Muscle layer of duodenum (tissue), 2 donors: ENCODE data around the gene LILRA6.
"Not testable (repeated sequence)": the region's sequence is repeated elsewhere in the genome, so short reads cannot be mapped to it uniquely, and the experiment has no call there.

ENCODE experiments used
- H3K27ac ChIP-seq: one replicate; pipeline ENCODE4 v1.7.0; 2013; ENCODE audit warnings: mild to moderate bottlenecking, low read length
- H3K27me3 ChIP-seq: one replicate; pipeline ENCODE4 v1.7.0; 2013; ENCODE audit warnings: low read depth, mild to moderate bottlenecking, control low read depth, low read length
- H3K36me3 ChIP-seq, 2 donors: one replicate each; pipeline ENCODE4 v1.7.0; 2013; ENCODE audit warnings: low read length in 2 of 2, control low read depth in 1 of 2, mild to moderate bottlenecking in 1 of 2; ENCODE audit not compliant: insufficient read depth in 2 of 2, control insufficient read depth in 1 of 2
- H3K4me1 ChIP-seq, 2 donors: one replicate each; pipeline ENCODE4 v1.7.0; 2013; ENCODE audit warnings: low read length in 2 of 2, mild to moderate bottlenecking in 2 of 2, control low read depth in 1 of 2, moderate library complexity in 1 of 2; ENCODE audit not compliant: insufficient read depth in 2 of 2, control insufficient read depth in 1 of 2
- H3K4me3 ChIP-seq, 2 donors: one replicate each; pipeline ENCODE4 v1.7.0; 2013; ENCODE audit warnings: low read length in 2 of 2, low read depth in 1 of 2, mild to moderate bottlenecking in 1 of 2
- H3K9me3 ChIP-seq, 2 donors: one replicate each; pipeline ENCODE4 v1.7.0; 2013; ENCODE audit warnings: low read length in 2 of 2, control low read depth in 1 of 2, mild to moderate bottlenecking in 1 of 2; ENCODE audit not compliant: control insufficient read depth in 1 of 2
- donor health status: healthy.

LILRA6 gene

DNA sequence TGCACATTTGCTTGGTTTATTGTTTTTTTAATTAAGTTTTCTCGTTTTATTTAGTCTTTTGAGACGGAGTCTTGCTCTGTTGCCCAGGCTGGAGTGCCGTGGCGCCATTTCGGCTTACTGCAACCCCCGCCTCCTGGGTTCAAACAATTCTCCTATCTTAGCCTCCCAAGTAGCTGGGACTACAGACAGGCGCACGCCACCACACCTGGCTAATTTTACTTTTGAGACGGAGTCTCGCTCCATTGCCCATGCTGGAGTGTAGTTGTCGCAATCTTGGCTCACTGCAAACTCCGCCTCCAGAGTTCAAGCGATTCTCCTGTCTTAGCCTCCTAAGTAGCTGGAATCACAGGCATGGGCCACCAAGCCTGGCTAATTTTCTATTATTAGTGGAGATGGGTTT lies 40.6 kb downstream of the LILRA6 start:
- H3K27ac ChIP-seq, result peak overlapping the region; percentile 96

DNA sequence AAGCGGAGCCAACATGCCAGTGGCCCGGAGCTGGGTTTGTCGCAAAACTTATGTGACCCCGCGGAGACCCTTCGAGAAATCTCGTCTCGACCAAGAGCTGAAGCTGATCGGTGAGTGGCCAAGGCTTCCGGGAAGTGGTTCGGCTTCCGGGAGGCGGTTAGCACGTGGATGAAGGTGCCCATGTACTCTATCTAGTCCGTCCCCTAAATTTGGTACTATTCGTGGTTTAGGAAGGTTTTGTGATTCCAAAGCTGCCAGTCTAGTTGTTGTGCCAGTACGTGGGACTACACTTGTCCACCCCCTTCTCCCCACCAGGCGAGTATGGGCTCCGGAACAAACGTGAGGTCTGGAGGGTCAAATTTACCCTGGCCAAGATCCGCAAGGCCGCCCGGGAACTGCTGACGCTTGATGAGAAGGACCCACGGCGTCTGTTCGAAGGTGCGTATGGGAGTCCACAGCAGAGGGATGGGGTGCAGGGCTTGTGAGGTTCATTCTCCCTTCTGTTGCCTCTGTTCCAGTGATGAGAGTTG lies 41.4 kb downstream of the LILRA6 start:
- peaks cover 43 to 47% of the 10 kb centered on the region in 2 donors for H3K36me3 ChIP-seq
- peaks cover 18 to 49% of the 10 kb centered on the region in 2 donors for H3K4me1 ChIP-seq

More for the DNA sequence above, 40.6 kb downstream of the LILRA6 start:
- peaks cover 18 to 51% of the 10 kb centered on the region in 2 donors for H3K4me1 ChIP-seq
- H3K27me3 ChIP-seq, result no peaks in the 10 kb centered on the region
- peaks cover 51 to 54% of the 10 kb centered on the region in 2 donors for H3K36me3 ChIP-seq
- peak overlapping the region; percentile 83 to 92 for H3K4me3 ChIP-seq
- no peaks in the 10 kb centered on the region for H3K9me3 ChIP-seq

DNA sequence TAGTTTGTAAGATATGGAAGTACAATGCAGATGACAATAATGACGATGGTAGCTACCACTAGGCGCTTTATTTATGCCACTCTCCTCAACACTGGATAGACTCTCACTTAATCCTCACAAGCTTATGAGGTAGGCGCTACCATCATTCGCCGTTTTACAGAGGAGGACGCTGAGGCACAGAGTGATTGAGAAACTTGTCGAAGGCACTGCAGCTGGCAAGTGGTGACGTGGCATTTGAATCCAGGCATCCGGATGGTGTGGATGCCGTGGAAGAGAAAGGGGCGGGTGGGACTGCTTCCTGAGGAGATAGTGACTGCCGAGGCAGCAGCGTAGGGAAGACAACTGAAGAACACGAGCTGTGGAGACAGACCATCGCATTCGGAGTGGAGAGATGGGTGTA lies 43.2 kb downstream of the LILRA6 start:
- Histone ChIP-seq H3K36me3 (peaks cover 26 to 32% of the 10 kb centered on the region in 2 donors), H3K4me3 (no peak overlapping the region), H3K9me3 (no peaks in the 10 kb centered on the region), H3K27ac (no peak overlapping the region), H3K27me3 (no peaks in the 10 kb centered on the region), H3K4me1 (peaks cover 18 to 36% of the 10 kb centered on the region in 2 donors)

More for the DNA sequence above, 41.4 kb downstream of the LILRA6 start:
- Histone ChIP-seq H3K4me3 (peak overlapping the region; percentile 83 to 92), H3K27ac (peak overlapping the region; percentile 96), H3K27me3 (no peaks in the 10 kb centered on the region), H3K9me3 (no peaks in the 10 kb centered on the region)

DNA sequence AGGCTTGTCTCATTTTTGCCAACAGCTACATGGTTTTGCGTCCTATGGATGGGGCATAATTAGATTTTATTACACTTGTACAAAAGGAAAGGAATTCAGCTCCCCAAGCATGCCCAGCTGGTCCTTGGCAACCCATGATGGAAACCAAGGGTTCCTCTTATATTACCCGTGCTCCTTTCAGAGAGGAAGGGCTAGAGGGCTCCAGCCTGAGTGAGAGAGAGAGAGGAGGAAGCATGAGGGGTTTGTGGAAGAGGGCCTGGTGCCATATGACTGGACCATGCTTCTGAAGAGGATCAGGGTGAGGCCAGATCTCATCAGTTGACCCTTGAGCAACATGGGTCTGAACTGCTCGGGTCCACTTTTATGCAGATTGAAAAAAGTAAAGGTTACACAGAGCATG lies 45.5 kb downstream of the LILRA6 start:
- H3K27ac ChIP-seq, result no peak overlapping the region
- H3K4me1 ChIP-seq, result peaks cover 6 to 20% of the 10 kb centered on the region in 2 donors

DNA sequence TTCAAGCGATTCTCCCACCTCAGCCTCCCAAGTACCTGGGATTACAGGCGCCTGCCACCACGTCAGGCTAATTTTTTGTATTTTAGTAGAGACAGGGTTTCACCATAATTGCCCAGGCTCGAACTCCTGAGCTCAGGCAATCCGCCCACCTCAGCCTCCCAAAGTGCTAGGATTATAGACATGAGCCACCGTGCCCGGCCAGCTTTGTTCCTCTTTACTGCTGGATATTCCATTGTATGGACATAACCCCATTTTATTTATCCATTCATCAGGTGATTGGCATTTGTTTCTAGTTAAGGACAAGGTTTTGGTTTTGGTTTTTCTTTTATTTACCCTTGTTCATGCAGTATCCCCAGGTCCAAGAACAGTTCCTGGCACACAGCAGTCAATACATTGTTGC lies 46.1 kb downstream of the LILRA6 start:
- no peak overlapping the region for H3K4me3 ChIP-seq
- peaks cover 3 to 20% of the 10 kb centered on the region in 2 donors for H3K4me1 ChIP-seq
- H3K36me3 ChIP-seq, result peaks cover 11 to 21% of the 10 kb centered on the region in 2 donors
- no peaks in the 10 kb centered on the region for H3K27me3 ChIP-seq
- H3K27ac ChIP-seq, result no peak overlapping the region
- no peaks in the 10 kb centered on the region for H3K9me3 ChIP-seq

More for the DNA sequence above, 45.5 kb downstream of the LILRA6 start:
- Histone ChIP-seq H3K9me3 (no peaks in the 10 kb centered on the region), H3K4me3 (no peak overlapping the region), H3K36me3 (peaks cover 16 to 22% of the 10 kb centered on the region in 2 donors), H3K27me3 (no peaks in the 10 kb centered on the region)

DNA sequence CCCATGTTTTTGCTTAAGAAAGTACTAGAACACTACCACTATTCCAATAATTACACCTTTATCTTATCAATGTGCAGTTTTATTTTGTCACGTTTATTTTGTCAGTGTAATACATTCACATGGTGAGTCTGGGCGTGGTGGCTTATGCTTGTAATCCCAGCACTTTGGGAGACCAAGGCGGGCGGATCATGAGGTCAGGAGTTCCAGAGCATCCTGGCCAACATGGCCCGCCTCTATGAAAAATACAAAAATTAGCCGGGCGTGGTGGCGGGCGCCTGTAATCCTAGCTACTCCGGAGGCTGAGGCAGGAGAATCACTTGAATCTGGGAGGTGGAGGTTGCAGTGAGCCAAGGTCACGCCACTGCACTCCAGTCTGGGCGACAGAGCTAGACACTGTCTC lies 48.1 kb downstream of the LILRA6 start:
- peaks cover 3 to 13% of the 10 kb centered on the region in 2 donors for H3K4me1 ChIP-seq
- H3K27ac ChIP-seq, H3K9me3 ChIP-seq, H3K27me3 ChIP-seq, H3K4me3 ChIP-seq: not testable (repeated sequence)
- peaks cover 7 to 23% of the 10 kb centered on the region in 2 donors for H3K36me3 ChIP-seq

DNA sequence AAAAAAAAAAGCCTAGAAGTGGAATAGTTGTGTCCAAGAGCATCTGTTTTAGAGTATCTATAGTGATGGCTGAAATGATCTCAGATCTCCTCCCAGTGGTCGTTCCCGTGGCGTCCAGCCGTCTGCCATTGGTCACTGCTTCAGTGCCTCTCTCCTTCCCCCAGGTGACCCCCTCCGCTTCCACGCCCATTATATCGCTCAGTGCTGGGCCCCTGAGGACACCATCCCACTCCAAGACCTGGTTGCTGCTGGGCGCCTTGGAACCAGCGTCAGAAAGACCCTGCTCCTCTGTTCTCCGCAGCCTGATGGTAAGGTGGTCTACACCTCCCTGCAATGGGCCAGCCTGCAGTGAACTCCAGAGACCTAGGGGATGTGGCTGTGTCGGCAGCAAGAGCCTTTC lies 49.6 kb downstream of the LILRA6 start:
- peaks cover 7 to 23% of the 10 kb centered on the region in 2 donors for H3K36me3 ChIP-seq
- peaks cover 8 to 24% of the 10 kb centered on the region in 2 donors for H3K4me1 ChIP-seq
- H3K27ac ChIP-seq, result no peak overlapping the region
- H3K4me3 ChIP-seq, result no peak overlapping the region
- no peaks in the 10 kb centered on the region for H3K27me3 ChIP-seq
- no peaks in the 10 kb centered on the region for H3K9me3 ChIP-seq

DNA sequence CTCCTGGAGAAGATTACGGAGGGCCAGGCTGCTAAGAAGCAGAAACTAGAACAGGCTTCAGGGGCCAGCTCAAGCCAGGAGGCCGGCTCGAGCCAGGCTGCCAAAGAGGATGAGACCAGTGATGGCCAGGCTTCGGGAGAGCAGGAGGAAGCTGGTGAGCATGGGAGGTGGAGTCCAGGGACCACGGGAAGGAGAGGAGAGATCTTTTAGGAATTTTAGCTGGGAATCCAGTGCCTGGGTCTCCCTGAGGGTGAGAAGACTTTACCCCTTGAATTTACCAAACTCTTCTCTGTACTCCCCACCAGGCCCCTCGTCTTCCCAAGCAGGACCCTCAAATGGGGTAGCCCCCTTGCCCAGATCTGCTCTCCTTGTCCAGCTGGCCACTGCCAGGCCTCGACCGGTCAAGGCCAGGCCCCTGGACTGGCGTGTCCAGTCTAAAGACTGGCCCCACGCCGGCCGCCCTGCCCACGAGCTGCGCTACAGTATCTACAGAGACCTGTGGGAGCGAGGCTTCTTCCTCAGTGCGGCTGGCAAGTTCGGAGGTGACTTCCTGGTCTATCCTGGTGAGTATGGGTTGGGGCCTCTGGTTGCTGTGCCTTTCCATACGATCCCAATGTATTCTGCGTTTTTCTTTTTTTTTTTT lies 50.7 kb downstream of the LILRA6 start:
- Histone ChIP-seq H3K36me3 (peaks cover 11 to 23% of the 10 kb centered on the region in 2 donors), H3K9me3 (no peaks in the 10 kb centered on the region), H3K27me3 (no peaks in the 10 kb centered on the region), H3K4me3 (peak overlapping the region; percentile 76 to 90), H3K4me1 (peaks cover 8 to 25% of the 10 kb centered on the region in 2 donors), H3K27ac (peak overlapping the region; percentile 96)

DNA sequence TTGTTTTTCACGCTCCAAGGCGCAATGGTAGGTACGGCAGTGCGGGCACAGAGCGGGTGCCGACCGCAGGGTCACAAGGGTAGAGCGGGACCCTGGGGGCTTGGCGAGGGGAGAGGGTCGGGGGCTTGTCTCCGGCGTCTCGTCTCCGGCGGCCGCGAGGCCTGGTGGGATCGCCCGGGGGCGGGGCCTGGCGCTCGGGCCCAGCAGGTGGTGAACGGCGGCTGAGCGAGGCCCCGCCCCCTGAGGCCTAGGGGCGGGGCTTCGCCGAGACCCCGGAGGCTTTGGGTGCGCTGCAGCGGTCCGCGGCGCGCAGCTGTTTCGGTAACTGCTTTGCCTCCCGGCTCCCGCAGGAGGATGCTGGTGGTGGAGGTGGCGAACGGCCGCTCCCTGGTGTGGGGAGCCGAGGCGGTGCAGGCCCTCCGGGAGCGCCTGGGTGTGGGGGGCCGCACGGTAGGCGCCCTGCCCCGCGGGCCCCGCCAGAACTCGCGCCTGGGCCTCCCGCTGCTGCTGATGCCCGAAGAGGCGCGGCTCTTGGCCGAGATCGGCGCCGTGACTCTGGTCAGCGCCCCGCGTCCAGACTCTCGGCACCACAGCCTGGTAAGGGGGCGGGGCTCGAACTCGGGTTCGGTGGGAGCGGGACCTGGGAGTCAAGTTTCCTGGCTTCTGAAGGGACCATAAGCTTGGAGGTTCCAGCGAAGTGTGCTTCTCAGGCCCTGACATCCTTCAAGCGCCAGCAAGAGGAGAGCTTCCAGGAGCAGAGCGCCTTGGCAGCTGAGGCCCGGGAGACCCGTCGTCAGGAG lies 51.4 kb downstream of the LILRA6 start, which contains the start of gene TSEN34:
Gene TSEN34, plus strand, starts transcription at position 298 of the 800 bp plus-strand sequence. Its CDS starts 57 bp downstream, at position 355.
- H3K27me3 ChIP-seq, result no peaks in the 10 kb centered on the region
- H3K4me3 ChIP-seq, result peak within 1 kb of the TSS; percentile 76 to 90
- no peaks in the 10 kb centered on the region for H3K9me3 ChIP-seq
- H3K36me3 ChIP-seq, result peaks cover 16 to 23% of the 10 kb centered on the region in 2 donors
- H3K27ac ChIP-seq, result peak within 1 kb of the TSS; percentile 96
- H3K4me1 ChIP-seq, result peaks cover 8 to 25% of the 10 kb centered on the region in 2 donors

DNA sequence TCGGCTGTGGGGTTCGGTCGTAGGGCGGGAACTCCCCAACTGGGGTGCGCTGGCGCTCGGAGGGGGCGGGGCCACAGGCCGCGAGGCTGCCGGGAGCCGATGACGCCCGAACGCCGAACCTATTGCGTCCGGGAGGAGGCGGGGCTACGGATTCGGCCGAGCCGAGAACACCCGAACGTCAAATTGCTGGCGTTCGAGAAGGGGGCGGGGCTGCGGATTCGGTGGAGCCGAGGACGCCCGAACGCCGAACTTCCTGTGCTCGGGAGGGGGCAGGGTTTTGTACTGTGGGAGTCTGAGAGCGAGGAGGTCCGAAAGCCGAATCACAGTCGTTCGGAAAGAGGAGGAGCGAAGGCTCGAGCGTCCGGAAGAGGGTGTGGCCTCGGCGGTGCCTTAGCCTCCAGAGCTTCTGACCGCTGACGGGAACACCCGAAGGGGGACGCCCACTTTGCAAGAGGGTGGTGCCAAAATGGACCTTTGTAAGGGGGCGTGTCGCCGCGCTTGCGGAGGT lies 52.0 kb downstream of the LILRA6 start:
- Histone ChIP-seq H3K27ac (peak overlapping the region; percentile 96), H3K4me3 (peak overlapping the region; percentile 76 to 90), H3K9me3 (no peaks in the 10 kb centered on the region), H3K4me1 (peaks cover 8 to 25% of the 10 kb centered on the region in 2 donors), H3K27me3 (no peaks in the 10 kb centered on the region), H3K36me3 (peaks cover 16 to 23% of the 10 kb centered on the region in 2 donors)
